ENCODE measurements around the gene GOLGA6A. TPM values are rescaled to one million over a fixed set of nuclear protein-coding genes. Genes with fewer than 3 reads are reported as not detected.
"Not testable (repeated sequence)": the region's sequence is repeated elsewhere in the genome, so short reads cannot be mapped to it uniquely, and the experiment has no call there.

Gene GOLGA6A
- total RNA-seq, 1 donor from 2014 or later = 2.6 TPM

DNA sequence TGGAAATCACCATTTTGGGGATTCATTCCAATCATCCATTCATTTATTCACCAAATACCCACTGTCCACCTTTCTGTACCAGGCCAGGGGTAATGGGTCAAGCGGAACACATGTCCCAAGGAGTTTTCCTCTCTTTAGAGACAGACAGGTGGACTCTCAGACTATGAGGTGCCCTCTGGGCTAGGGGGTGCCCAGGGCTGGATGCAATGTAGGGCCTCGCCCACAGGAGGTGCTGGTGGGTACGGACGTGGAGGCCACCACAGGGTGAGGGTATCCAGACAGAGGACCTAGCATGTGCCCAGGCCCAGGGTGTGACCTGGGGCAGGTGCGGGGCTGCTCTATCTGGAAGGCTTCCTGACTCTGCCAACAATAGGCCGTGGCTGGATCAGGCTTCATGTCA is 26.3 kb upstream of the GOLGA6A start:
- not testable (repeated sequence) for DNase-seq (ENCODE audit: low spot score)

DNA sequence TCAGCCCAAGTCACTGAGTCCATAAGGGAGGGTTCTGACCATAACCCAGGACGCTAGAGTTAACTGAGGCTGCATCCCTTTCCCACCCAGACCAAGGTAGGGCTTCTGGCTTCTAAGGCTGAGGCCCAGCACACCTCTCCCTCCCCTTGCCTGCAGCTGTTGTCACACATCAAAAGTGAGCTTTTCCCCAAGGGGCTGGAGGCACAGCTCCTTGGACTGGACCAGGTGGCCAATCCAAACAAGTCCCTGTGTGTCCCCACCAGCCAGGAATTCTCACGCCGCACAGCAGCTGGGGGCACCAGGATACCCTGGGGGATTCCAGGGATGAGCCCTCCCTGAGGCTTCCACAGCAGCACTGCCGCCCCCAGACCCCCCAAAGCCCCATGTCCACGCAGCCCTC is 25.8 kb upstream of the GOLGA6A start:
- DNase-seq (ENCODE audit: low spot score) = no peak

DNA sequence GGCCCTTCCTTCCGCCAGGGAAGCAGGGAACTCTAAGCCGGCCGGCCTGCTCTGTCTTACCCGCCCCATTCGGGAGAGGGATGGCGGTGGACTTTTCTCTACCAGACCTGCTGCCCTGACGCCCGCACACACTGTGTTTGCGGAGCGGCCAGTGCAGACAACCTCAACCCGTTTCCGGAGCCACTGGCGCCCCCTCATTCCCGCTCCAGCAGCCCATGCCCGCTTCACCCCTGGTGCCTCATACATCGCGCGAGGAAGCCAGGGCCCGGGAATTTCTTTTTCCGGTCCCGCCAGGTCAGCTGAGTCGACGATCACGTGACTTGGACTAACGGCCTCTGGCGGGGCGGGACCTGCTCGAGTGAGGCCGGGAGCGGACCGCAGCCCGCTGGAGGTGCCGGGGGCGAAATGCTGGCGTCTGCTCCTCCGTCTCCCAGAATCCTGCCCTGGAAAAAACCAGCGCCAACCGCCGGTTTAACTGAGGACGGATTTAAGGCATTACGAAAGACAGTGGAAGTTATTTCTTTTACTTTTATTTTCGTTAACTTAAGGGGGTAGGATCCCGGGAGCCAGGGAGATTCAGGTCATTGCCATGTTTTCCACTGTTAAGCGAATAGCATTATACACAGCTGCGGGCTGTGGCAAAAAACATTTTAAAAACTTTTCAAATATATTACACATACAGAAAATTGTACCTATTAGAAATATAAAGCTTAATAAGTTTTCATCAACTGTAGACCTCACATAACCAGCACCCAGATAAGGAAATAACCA is 17.8 kb upstream of the GOLGA6A start:
- peak; percentile 96 for DNase-seq (ENCODE audit: low spot score)

DNA sequence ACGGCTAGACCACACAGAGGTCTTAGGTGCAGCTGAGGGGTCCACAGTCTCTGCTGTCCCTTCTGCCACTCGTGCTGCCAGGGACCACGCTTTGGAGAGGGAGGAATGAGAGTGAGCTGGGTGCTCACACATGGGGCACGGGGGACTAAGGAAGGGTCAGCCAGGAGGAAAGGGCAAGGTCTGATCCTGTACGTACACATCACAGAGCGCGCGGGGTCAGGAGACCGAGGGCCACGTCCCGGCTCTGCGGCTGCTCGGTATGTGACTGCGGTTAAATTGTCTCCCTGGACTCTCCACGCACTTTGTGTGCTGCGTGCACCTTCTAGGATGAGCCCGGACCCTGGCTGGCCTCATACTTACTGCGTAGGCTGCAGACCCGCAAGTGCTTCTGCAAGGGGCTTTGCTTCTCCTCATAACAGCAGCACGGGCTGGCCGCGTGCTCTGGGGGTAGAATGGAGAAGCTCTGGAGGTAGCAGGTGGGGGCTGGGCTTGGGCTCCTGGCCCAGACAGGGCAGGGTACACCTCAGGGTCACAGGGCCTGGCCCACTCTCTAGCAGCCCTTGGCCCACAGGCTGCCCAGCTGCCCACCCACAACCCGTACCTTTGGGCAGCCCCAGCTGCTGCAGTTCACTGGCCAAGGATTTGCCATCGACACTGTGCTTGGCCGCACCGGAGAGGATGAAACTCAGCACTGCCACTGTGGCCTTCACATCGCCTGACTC is 14.6 kb upstream of the GOLGA6A start:
- DNase-seq (ENCODE audit: low spot score) = not testable (repeated sequence)

DNA sequence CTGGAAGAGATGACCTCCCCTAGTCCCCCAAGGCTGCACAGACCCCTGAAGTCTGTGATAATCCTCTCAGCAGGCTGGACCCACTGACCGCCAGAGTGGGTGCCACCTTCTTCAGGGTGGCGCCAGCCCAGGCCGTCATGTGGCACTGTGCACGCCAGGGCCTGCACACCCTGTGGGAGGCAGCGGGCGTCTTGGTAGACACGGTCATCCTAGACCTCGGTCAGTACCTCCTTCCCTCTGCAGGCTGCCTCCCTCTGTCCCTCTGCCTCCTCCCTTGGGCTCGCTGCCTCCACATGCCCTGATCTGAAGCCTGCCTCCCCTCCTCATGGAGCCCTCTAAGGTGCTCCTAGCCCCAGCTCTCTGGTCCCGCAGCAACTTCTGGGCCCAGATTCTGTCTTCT is 13.3 kb upstream of the GOLGA6A start:
- DNase-seq (ENCODE audit: low spot score) = not testable (repeated sequence)

DNA sequence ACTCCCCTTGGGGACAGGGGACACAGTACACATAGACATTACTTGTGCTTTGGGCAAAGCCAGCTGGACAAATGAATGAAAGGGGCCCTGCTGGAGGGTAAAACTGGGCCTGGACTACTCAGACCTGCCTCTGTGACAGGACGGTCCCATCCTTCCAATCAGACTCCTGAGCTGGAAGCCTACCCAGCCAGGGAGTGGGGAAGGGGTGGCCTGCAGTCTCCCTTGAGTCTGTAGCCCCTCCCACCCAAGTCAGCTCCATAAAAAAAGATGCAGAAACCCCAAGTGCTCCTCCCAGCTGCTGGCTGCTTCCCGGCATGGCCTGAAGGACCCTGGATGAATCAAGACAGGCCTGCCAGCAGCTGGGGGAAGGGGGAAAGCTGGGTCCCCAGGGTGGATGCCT is 12.2 kb upstream of the GOLGA6A start:
- not testable (repeated sequence) for DNase-seq (ENCODE audit: low spot score)

DNA sequence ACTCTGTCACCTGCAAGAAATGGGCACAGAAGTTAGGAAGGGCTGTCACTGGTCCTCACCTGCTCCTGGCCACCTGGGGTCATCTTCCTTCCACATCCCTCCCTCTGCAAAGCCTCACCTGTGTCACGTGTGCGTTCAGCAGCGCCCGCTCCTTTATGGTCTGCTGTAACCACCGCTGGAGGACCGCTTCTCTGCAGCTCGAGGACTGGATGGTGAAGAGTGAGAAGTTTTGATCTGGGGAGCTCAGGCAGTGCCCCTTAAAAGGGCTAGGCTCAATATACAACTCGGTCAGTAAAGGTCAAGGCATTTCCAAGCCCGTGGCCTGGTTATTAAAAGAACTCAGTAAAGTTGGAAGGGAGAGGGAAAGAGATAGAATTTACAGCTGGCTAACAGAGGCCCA is 6.6 kb downstream of the GOLGA6A start:
- not testable (repeated sequence) for DNase-seq (ENCODE audit: low spot score)

DNA sequence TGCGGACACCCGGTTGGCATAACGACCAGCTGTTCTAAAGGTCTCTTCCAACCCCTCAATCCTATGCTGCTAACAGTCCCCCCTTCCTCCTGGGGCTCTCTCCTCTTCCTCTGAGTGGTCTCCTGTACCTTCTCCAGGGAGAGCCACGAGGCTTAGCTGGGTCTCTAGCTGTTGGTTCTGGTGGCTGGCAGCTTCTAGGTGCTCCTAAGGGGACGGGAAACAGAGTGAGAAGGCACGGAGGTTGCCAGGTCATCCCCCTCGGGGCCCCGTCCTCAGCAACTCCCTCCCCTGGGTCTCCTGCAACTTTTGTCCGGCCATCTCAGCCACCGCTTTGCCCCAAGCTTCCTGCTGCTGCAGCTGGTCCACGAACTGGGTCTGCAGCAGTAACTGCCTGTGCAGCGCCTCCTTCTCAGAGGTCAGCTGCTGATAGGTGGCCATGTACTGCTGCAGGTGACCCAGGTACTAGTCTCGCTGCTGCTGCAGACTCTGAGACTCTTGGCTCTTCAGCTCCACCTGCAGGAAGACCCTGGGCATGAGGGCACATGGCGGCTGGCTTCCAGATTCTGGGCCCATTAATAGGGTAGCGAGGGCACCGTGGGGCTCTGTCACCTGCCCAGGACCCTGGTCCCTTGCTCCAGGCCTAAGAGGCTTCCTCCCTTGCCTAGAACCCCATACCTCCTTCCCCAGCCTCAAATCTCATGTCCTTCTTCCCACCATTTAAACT is 9.6 kb downstream of the GOLGA6A start:
- DNase-seq (ENCODE audit: low spot score) = not testable (repeated sequence)

DNA sequence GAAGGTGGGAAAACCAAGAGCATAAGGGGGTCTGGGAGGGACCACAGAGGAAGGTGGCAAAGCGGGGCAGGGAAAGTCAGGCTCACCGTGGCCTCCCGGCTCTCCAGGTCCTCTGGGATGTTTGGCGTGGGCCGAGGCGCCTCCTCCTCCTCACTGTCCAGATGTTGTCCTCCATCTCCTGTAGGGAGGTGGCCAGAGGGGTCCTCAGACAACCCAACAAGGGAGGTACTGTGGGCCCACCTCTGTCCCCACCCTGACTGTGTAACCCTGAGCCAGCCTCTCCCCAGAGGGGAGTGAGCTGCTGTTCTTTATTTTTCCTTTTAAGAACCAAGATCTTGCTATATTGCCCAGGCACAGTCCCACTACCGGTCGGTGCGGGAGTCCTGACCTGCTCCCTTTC is 10.2 kb downstream of the GOLGA6A start:
- not testable (repeated sequence) for DNase-seq (ENCODE audit: low spot score)

DNA sequence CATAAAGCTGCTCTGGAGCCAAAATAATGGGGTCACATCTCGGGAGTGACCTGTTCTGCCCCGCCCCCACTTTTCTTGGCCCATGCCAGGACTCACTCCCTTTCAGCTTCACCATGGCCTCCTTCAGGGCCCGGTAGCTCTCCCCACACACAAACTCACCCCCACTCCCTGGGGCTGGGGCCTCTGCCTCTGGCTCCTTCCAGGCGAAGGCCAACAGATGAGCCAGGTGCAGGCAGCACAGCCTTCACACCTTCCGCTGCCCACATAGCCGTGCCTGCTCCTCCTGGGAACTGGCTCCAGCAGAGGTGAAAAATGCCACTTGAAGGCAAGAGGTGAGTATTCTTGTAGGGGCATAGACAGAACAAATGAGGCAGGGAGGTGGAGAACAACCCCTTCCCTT is 10.7 kb downstream of the GOLGA6A start:
- DNase-seq (ENCODE audit: low spot score) = not testable (repeated sequence)

DNA sequence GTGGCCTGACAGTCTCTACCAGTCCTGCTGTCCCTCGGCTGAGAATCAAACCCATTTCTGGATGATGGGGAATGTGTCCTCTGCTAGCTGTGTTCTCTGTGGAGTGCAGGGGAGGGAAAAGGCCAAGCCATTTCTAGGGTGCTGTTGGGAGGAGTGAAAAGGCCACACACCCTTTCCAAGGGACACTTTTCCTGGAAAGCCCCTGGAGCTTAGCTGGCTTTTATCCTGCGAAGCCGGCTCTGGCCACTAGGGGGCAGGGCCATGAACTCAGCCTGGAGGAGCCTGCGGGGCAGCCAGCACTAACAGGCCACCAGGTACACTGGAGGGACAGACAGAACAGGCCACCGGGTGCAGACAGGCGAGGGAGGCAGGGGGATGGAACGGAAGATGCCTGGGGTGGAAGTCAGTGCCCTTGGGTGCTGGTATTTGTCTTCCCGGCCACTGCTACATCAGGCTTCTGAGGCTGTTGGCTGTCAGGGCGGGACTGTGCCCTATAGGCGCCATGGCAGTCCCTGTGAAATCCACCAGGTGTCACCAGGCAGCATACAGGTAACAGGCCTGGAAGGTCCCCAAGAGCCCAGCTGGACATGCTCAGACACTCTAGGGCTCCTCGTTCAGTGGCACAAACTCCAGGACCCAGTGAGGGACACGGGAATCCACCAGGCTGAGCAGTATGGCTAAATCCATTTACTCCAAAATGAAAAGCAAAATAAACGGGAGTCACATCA is 16.5 kb downstream of the GOLGA6A start:
- not testable (repeated sequence) for DNase-seq (ENCODE audit: low spot score)

DNA sequence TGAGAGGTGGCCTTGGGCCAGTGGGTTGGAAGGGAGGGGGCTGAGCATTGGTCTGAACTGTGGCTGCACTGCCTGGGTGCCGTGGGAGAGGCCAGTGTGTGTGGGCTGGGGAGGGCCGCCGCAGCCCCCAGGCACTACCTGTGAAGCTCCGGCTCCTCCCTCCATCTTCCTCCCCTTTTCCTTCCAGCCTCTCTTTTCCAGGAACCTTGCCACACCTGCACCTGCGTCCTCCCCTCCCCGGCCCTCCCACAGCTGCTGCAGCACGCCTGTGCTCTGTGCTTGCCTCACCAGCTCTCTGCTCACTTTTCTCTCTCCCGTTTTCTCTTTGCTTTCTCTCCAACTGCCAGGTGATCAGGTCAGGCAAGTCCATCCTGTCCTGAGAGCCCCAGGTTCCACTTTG is 17.5 kb downstream of the GOLGA6A start:
- DNase-seq (ENCODE audit: low spot score) = not testable (repeated sequence)

DNA sequence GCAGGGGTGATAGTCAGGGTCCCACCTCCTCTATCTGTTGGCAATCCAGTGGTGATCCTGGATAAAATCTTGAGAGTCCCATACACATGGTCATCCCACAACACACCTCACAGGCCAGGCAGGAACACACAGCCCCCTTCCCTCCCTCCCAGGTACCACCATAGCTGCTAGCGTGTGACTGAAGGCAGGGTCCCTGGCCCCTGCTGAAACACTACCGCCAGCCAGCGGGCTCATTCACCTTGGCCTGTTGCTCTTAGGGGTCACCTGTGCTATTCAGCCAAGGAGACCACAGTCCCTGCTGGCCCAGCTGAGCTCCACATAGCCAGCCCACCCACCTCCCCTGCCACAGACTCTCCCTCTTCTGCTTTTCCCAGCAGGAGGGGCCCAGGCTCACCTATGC is 18.2 kb downstream of the GOLGA6A start:
- not testable (repeated sequence) for DNase-seq (ENCODE audit: low spot score)

DNA sequence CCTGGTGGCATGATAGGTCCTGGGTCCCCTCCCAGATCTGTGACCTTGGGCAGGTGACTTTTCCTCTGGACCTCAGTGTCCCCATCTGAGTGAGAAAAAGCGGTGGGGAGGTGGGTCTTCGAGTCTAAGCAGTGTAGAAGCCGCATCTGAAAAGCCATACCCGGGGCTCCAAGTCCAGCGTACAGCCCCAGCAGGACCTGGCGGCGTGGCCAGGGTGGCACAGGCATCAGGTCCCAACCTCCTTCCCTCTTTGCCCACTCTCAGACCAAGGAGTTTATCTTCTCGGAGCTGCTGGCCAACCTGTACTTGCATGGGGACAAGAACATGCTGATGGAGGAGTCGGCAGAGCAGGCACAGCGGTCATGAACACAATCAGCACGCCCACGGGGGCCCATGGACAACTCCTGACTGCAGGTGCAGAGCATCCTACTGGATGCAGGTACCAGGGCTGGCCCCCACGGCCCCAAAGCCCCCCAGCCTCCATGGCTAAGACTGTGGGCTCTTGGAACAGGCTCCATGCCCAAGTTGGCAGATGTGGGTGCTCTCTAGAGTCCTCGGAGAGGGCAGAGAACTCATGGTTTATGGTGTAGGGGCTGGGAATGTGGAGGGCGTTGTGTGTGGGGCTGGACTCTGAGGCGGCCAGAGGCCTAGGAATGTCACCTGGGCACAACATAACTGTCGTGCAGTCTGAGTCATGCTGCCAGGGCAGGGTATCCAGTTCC is 18.8 kb downstream of the GOLGA6A start:
- DNase-seq (ENCODE audit: low spot score) = not testable (repeated sequence)

DNA sequence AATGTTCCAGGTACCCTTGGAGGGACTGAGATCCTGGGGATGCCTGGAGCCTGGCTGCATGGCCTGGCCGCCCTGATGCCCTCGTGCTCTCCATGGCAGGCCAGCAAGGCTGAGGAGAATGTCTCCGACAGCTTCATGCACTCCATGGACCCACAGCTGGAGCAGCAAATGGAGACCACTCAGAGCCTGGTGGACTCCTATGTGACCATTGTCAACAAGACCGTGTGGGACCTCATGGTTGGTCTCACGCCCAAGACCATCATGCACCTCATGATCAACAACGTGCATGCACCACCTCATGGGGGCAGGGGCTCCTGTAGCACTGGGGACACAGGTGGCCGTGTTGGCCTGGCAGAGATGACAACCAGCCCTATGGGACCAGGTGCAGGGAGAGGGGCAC is 19.7 kb downstream of the GOLGA6A start:
- no peak for DNase-seq (ENCODE audit: low spot score)

DNA sequence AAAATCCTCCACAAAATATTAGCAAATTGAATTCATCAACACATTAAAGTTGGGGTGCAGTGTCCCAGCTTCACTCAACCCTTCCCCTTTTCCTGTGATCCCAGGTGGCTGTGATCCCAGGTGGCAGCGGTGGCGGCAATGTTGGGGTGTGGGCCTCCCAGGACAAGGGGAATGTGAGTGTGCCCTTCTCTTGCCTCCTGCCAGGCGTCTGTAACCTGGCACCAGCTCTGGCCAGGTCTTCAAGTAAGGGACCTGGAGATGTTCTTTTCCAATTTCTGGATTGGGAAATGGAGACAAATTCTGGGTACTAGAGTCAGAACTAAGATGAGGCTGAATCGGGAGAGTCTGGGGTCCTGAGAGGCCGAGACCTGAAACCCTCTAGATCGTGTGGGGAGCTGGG is 20.1 kb downstream of the GOLGA6A start:
- no peak for DNase-seq (ENCODE audit: low spot score)

DNA sequence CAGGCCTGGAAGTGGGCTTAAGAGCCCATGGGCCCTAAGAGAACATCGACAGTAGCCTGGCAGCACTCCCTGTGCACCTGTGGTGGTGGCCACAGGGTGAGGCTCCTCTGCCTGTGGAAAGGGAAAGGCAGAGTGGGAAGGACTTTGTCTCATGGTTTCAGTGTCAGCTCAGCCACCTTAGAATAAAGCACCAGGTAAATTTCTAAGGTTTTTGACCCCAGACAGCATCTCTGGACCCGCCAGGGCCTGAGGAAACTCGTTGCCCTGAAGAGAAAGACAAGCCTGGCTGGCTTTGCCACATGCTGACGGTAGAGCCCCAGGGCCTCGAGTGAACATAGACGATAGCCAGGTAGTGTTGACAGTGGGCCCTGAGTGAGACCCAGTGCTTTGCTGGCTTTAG is 22.1 kb downstream of the GOLGA6A start:
- no peak for DNase-seq (ENCODE audit: low spot score)

DNA sequence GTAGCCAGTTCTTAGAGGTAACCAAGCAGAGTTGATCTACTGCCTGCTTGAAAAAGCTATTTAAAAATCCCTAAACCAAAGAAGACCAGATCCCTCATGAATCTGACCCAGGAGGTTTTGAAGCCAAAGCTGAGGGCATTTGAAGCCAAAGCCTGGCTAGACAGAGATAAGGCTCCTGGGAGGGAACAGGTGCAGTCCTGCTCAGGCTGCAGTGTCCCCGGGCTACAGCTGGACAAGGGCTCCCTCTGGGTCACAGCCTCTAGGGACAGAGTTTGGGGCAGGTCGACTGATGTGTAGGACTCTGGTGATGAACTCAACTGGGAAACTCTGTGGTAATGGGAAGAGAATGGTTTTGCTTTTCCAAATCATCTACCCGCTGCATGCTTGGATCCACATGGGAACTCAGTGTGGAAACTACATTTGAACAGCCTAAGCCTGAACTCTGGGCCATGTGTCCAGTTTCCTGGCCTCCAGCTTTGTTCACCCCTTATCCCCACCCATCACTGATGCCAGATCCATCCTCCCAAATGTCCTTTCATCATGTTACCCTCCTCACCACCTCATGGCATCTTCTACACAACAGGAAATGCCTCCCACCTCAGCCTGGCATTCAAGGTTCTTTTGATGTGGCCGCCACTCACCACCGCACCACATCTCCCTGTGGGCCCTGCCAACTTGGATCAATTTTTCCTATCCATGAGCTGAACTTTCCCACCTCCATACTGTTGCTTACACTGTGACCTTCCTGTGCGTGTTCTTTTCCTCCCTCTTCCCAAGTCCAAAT is 23.1 kb downstream of the GOLGA6A start:
- DNase-seq (ENCODE audit: low spot score) = not testable (repeated sequence)

DNA sequence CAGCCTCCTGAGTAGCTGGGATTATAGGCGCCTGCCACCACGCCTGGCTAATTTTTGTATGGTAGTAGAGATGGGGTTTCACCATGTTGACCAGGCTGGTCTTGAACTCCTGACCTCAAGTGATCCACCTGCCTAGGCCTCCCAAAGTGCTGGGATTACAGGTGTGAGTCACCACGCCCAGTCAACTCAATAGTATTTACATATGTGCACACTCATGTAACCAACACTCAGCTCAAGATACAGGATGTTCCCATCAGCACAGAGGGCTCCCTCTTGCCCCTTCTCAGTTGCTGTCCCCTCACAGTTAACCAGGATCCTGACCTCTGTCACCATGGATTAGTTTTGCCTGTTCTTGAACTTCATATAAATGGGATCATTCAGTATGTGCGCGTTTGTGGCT is 26.0 kb downstream of the GOLGA6A start:
- not testable (repeated sequence) for DNase-seq (ENCODE audit: low spot score)

DNA sequence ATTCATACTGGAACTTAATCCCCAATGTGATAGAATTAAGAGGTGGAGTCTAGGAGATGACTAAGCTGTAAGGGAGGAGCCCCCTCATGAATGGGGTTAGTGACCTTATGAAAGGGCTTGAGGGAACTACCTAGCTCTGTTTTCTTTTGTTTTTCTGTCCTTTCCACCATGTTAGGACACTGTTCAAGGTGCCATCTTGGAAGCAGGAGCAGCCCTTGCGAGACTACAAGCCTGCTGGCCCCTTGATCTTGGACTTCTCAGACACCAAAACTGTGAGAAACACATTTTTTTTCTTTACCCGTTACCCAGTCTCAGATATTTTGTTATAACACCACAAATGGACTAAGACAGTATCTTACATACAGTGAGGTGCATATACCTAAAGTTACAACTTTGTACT is 26.5 kb downstream of the GOLGA6A start:
- no peak for DNase-seq (ENCODE audit: low spot score)
